MM.1S (cell line): Measurements from ENCODE around the gene TSPAN3.

Source experiments
- DNase-seq: peaks from one replicate; pipeline ENCODE4 v3.0.0-alpha.2; 2015
- H2AFZ ChIP-seq: fragments of 300-600 bp; sonication (generic); 2 replicates; pipeline ENCODE4 v1.6.0; 2016; ENCODE audit warnings: antibody characterized with exemption, low read length
- H3F3A ChIP-seq: fragments of 300-600 bp; sonication (generic); 2 replicates; pipeline ENCODE4 v1.6.1; 2016; ENCODE audit warnings: mild to moderate bottlenecking, antibody characterized with exemption, low read length, moderate library complexity, mixed read lengths; ENCODE audit not compliant: insufficient read depth
- H3K27ac ChIP-seq: fragments of 300-600 bp; sonication (generic); 2 replicates; pipeline ENCODE4 v1.5.1; 2016; ENCODE audit warnings: mild to moderate bottlenecking, low read length
- H3K27me3 ChIP-seq: fragments of 300-600 bp; sonication (generic); replicated peaks from 2 replicates; pipeline ENCODE4 v1.6.0; 2016; ENCODE audit warnings: low read length; ENCODE audit not compliant: insufficient read depth
- H3K36me3 ChIP-seq: fragments of 300-600 bp; sonication (generic); replicated peaks from 2 replicates; pipeline ENCODE4 v1.6.1; 2016; ENCODE audit warnings: mild to moderate bottlenecking, low read length, mixed read lengths; ENCODE audit not compliant: insufficient read depth
- H3K4me1 ChIP-seq: fragments of 300-600 bp; sonication (generic); 2 replicates; pipeline ENCODE4 v1.6.1; 2016; ENCODE audit warnings: low read length, mixed read lengths
- H3K4me2 ChIP-seq: fragments of 300-600 bp; sonication (generic); 2 replicates; pipeline ENCODE4 v1.6.0; 2016; ENCODE audit warnings: low read depth, low read length
- H3K4me3 ChIP-seq: fragments of 300-600 bp; sonication (generic); 2 replicates; pipeline ENCODE4 v1.5.1; 2016; ENCODE audit warnings: low read length, mixed read lengths
- H3K79me2 ChIP-seq: fragments of 300-600 bp; sonication (generic); 2 replicates; pipeline ENCODE4 v1.6.1; 2016; ENCODE audit warnings: mixed run types, low read length, mixed read lengths
- H3K9ac ChIP-seq: fragments of 300-600 bp; sonication (generic); 2 replicates; pipeline ENCODE4 v1.6.1; 2016; ENCODE audit warnings: low read length, mixed read lengths
- H3K9me2 ChIP-seq: fragments of 300-600 bp; sonication (generic); replicated peaks from 2 replicates; pipeline ENCODE4 v1.6.1; 2016; ENCODE audit warnings: mild to moderate bottlenecking, low read length, mixed read lengths; ENCODE audit not compliant: insufficient read depth
- H3K9me3 ChIP-seq: fragments of 300-600 bp; sonication (generic); replicated peaks from 2 replicates; pipeline ENCODE4 v1.6.1; 2016; ENCODE audit warnings: mild to moderate bottlenecking, low read length, mixed read lengths; ENCODE audit not compliant: insufficient read depth
- H4K20me1 ChIP-seq: fragments of 300-600 bp; sonication (generic); 2 replicates; pipeline ENCODE4 v1.6.1; 2016; ENCODE audit warnings: mild to moderate bottlenecking, low read length, moderate library complexity, mixed read lengths; ENCODE audit not compliant: insufficient read depth
- CTCF ChIP-seq: fragments of 300-600 bp; sonication (generic); IDR thresholded peaks from 2 replicates; pipeline ENCODE4 v1.5.1; 2016; ENCODE audit warnings: antibody characterized with exemption, low read length, mixed read lengths
- EZH2 ChIP-seq: fragments of 300-600 bp; sonication (generic); optimal IDR thresholded peaks from 2 replicates; pipeline ENCODE3; 2017; ENCODE audit warnings: low read depth, mild to moderate bottlenecking, antibody characterized with exemption, low read length, mixed read lengths
- EZH2phosphoT487 ChIP-seq: fragments of 300-600 bp; sonication (generic); IDR thresholded peaks from 2 replicates; pipeline ENCODE4 v1.6.1; 2018; ENCODE audit warnings: antibody characterized with exemption, low read length

Gene TSPAN3

GRCh38 chr15:76994496-76994895 lies 76.4 kb downstream of the TSPAN3 start:
- no peaks in the 10 kb centered on the region for H3K36me3 ChIP-seq
- H3K4me1 ChIP-seq = no peaks in the 10 kb centered on the region
- DNase-seq = no peak
- H3K79me2 ChIP-seq = no peaks in the 10 kb centered on the region
- H3K9me2 ChIP-seq = no peaks in the 10 kb centered on the region
- TF ChIP-seq EZH2phosphoT487 (no peak), CTCF (no peak), EZH2 (no peak)
- H3K4me3 ChIP-seq = no peak overlapping the region
- no peak overlapping the region for H3K9ac ChIP-seq
- no peak overlapping the region for H2AFZ ChIP-seq
- no peaks in the 10 kb centered on the region for H3F3A ChIP-seq
- H3K4me2 ChIP-seq = no peak overlapping the region
- no peaks in the 10 kb centered on the region for H3K9me3 ChIP-seq
- H4K20me1 ChIP-seq = no peaks in the 10 kb centered on the region
- no peaks in the 10 kb centered on the region for H3K27me3 ChIP-seq
- no peak overlapping the region for H3K27ac ChIP-seq

- TF ChIP-seq EZH2 (no peak), CTCF (no peak), EZH2phosphoT487 (no peak)
- Histone ChIP-seq H4K20me1 (no peaks in the 10 kb centered on the region), H2AFZ (no peak overlapping the region), H3K36me3 (no peaks in the 10 kb centered on the region), H3K27ac (no peak overlapping the region), H3K9ac (no peak overlapping the region), H3K4me1 (no peaks in the 10 kb centered on the region), H3K27me3 (no peaks in the 10 kb centered on the region), H3K9me3 (no peaks in the 10 kb centered on the region), H3F3A (no peaks in the 10 kb centered on the region), H3K9me2 (no peaks in the 10 kb centered on the region), H3K4me3 (no peak overlapping the region), H3K4me2 (no peak overlapping the region), H3K79me2 (no peaks in the 10 kb centered on the region)
- DNase-seq = no peak
Measured at GRCh38 chr15:76994001-76994400, 76.9 kb downstream of the TSPAN3 start.

GRCh38 chr15:76993114-76993725 lies 77.7 kb downstream of the TSPAN3 start:
- Histone ChIP-seq H3K4me3 (no peak overlapping the region), H3K9ac (no peak overlapping the region), H2AFZ (no peak overlapping the region), H3K27ac (no peak overlapping the region), H3K79me2 (no peaks in the 10 kb centered on the region), H3K4me2 (no peak overlapping the region), H3K9me2 (no peaks in the 10 kb centered on the region), H3K4me1 (no peaks in the 10 kb centered on the region), H4K20me1 (no peaks in the 10 kb centered on the region), H3K9me3 (no peaks in the 10 kb centered on the region), H3K27me3 (no peaks in the 10 kb centered on the region), H3K36me3 (no peaks in the 10 kb centered on the region), H3F3A (no peaks in the 10 kb centered on the region)
- TF ChIP-seq CTCF (no peak), EZH2phosphoT487 (no peak), EZH2 (no peak)
- no peak for DNase-seq
